Measurements from ENCODE around the gene STARD9.

The STARD9 gene

DNA sequence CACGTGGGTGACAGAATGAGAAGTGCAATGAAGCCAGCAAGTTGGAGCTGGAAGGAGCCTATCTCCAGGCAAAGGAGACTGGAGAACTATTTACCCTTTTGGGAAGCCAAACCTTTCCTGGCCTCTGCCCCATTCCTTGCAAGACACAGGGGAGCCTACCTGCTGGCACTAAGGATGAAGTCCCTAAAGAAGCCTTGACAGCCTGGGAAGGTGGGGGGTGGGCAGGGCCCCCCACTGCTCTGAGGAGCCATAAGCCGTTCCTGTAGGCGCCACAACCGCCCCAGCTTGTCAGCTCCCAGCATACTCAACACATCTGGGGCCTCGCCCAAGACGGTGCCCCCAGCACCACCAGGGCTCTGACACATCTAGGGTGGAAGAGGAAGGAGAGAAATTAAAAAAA, 156.1 kb downstream of the STARD9 start:
- no peaks in the 10 kb centered on the region for H3K9me3 Mint-ChIP-seq (ENCODE audit: low read depth)
- no peak overlapping the region for H3K27ac Mint-ChIP-seq
- no peak overlapping the region for H3K4me3 Mint-ChIP-seq
- no peaks in the 10 kb centered on the region for H3K27me3 Mint-ChIP-seq
- H3K36me3 Mint-ChIP-seq, result peaks cover 6% of the 10 kb centered on the region
- peaks cover 5% of the 10 kb centered on the region for H3K4me1 Mint-ChIP-seq (ENCODE audit: low read depth)

DNA sequence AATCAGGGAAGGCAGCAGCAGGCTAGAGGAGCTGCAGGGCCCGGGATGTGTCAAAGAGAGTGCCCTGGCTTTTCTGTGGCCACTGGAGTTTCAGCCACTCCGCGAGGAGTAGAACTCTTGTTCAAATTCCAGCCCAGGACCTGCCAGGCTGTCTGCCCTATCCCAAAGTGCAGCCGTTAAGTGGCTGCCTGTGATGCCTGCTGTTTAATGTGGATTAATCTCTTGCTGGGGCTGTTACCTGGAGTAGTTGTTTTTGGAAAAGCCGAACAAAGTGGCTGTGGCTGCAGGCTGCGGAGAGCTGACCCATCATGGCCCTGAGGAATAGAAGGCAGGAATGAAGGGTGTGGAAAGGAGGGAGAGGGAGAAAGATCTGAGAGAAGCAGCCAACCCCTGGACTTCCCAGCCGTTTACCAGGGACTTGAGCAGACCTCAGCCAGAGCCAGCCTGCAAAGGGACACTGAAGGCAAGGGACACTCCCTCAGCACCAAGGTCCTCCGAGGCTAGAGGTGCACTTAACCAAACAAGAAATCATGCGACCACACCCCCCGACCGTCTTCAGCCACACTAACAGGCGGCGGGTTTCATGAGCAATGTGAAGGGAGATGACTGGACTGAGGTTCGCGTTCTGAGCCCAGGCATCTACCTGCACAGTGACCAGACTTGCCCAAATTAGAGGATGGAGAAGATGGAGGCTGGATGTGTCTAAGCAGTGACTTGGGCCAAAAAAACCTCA, 156.9 kb downstream of the STARD9 start:
- Mint-ChIP-seq H3K4me3 (no peak overlapping the region), H3K27ac (peak overlapping the region; percentile 58), H3K27me3 (no peaks in the 10 kb centered on the region), H3K4me1 (ENCODE audit: low read depth) (peaks cover 5% of the 10 kb centered on the region), H3K9me3 (ENCODE audit: low read depth) (no peaks in the 10 kb centered on the region), H3K36me3 (peaks cover 6% of the 10 kb centered on the region)

DNA sequence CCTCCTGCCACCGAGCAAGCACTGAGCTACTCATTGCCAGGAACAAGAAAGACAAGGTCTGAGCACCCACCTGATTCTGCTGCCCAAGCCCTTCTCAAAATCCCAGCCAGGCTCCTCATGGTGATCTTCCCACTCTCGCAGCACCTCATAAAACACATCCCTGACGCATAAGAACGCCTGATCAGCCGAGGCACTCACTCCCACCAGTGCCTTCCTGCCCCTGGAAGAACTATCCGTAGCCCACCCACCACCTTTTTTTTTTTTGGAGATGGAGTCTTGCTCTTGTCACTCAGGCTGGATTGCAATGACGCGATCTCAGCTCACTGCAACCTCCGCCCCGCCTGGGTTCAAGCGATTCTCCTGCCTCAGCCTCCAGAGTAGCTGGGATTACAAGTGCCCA, 157.6 kb downstream of the STARD9 start:
- no peak overlapping the region for H3K4me3 Mint-ChIP-seq
- no peaks in the 10 kb centered on the region for H3K9me3 Mint-ChIP-seq (ENCODE audit: low read depth)
- no peak overlapping the region for H3K27ac Mint-ChIP-seq
- peaks cover 6% of the 10 kb centered on the region for H3K36me3 Mint-ChIP-seq
- peaks cover 9% of the 10 kb centered on the region for H3K4me1 Mint-ChIP-seq (ENCODE audit: low read depth)
- no peaks in the 10 kb centered on the region for H3K27me3 Mint-ChIP-seq

- Mint-ChIP-seq H3K9me3 (ENCODE audit: low read depth) (no peaks in the 10 kb centered on the region), H3K27me3 (no peaks in the 10 kb centered on the region), H3K36me3 (peaks cover 6% of the 10 kb centered on the region), H3K27ac (peak overlapping the region; percentile 58), H3K4me1 (ENCODE audit: low read depth) (peaks cover 9% of the 10 kb centered on the region), H3K4me3 (peak overlapping the region; percentile 67)
Observed at GRCh38 chr15:42734076-42734672, 158.8 kb downstream of the STARD9 start.

DNA sequence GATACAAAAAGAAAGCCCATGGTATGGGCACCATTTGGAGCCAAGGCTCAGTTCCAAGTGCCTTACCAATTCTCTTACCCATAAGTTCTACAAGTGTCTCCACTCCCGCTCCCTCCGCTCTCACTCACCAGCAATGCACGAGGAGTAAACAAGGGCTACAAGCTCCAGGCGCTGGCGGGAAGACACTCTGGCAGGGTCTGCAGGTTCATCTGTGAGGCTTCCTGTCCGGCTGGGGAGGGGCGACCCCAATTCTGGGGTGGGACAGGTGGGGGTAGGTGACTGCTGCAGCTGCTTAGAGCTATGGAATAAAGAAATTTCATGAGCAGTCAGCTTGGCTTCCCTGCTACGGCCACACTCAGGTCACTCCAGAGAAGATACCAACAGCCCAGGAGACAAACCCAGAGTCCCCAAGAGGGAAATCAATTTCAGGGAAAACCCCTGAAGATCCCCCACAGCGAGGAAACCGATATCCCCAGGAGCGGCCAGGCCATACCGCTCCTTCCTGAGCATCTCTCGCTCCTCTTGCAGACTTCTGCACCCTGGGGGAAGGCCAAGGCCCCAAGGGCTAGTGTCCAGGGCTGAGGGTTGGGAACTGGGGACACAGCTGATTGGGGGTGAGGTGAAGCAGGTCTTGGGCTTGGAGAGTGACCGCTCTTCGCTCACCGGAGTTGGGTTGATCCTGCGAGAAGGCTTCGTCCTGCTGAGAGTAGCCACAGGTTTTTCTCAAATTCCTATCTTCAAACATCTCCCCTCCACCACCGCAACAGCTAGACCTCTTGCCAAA, 160.2 kb downstream of the STARD9 start:
- H3K9me3 Mint-ChIP-seq (ENCODE audit: low read depth), result no peaks in the 10 kb centered on the region
- peak overlapping the region; percentile 28 for H3K27ac Mint-ChIP-seq
- H3K4me1 Mint-ChIP-seq (ENCODE audit: low read depth), result peaks cover 9% of the 10 kb centered on the region
- peaks cover 4% of the 10 kb centered on the region for H3K36me3 Mint-ChIP-seq
- no peaks in the 10 kb centered on the region for H3K27me3 Mint-ChIP-seq
- peak overlapping the region; percentile 83 for H3K4me3 Mint-ChIP-seq

DNA sequence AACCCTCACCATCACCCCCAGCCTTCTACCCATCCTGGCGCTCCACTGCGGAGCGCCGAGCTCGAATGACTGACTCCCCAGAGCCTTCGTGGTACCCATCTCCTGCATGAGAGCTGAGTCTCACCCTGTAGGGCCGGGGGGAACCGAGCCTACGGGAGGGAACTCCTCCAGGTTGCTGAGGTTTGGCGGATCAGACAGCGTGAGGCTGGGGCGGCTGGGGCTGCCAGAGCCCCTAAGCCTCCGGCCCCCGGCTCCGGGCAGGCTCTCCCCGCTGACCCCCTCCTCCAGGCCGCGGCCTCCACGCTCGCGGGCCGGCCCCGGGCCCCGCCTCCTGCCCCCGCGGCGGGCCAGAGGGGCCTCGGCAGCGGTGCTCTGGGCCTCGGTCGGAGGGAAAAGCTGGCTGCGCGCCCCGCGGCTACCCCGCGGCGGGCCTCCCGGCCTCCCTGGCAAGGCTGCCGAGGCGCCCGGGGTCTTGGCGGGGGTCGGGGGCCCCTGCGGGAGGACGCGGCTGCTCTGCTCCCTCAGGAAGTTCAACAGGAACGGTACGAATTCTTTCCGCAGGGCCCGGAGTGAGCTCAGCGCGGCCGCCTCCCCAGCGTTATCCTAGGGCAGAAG, 160.9 kb downstream of the STARD9 start:
- Mint-ChIP-seq H3K27ac (peak overlapping the region; percentile 28), H3K4me3 (peak overlapping the region; percentile 85), H3K9me3 (ENCODE audit: low read depth) (no peaks in the 10 kb centered on the region), H3K27me3 (no peaks in the 10 kb centered on the region), H3K4me1 (ENCODE audit: low read depth) (peaks cover 9% of the 10 kb centered on the region), H3K36me3 (peaks cover 2% of the 10 kb centered on the region)

DNA sequence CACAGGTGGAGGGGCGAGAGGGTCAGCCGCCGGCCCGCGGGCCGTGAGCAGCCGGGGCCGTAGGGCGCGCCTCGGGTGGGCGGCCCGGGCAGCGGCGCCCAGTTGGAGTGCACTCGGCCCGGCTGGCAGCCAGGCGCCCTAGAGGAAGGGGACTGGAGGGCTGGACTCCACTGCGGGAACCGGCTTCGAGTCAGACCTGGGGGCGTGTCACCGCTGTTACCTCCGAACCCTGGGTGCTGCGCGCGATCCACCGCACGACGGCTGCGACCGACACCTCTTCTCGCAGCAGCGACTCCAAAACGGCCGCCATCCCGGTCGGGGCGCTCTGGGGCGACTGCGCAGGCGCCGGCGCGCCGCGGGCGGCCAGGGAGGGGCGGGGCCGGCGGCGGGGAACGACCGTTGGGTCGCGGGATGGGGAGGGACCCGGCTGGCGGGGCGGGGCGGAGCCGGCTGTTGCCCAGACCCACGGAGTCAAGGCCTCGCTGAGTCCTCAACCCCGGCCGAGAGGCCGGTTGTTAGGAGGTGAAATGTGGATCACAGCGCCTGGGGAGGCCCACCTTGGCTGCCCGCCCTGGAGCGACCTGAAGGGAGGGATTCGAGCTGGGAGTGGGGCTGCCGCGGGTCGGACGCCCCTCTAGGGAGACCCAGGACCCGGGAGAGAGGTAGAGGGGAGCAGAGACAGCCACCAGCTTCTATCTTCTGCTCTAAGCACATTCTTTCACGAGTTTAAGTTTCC, 161.6 kb downstream of the STARD9 start, which contains the start of gene CDAN1:
CDAN1 (minus strand) TSS at position 336 of the 736 bp plus-strand sequence; CDS start at position 310, 26 bp downstream.
- Mint-ChIP-seq H3K4me3 (peak within 1 kb of the TSS; percentile 85), H3K4me1 (ENCODE audit: low read depth) (peaks cover 9% of the 10 kb centered on the region), H3K9me3 (ENCODE audit: low read depth) (no peaks in the 10 kb centered on the region), H3K27ac (peak within 1 kb of the TSS; percentile 72), H3K27me3 (no peaks in the 10 kb centered on the region), H3K36me3 (peaks cover 2% of the 10 kb centered on the region)

GRCh38 chr15:42737529-42738328, 162.3 kb downstream of the STARD9 start:
- no peaks in the 10 kb centered on the region for H3K27me3 Mint-ChIP-seq
- H3K36me3 Mint-ChIP-seq, result no peaks in the 10 kb centered on the region

DNA sequence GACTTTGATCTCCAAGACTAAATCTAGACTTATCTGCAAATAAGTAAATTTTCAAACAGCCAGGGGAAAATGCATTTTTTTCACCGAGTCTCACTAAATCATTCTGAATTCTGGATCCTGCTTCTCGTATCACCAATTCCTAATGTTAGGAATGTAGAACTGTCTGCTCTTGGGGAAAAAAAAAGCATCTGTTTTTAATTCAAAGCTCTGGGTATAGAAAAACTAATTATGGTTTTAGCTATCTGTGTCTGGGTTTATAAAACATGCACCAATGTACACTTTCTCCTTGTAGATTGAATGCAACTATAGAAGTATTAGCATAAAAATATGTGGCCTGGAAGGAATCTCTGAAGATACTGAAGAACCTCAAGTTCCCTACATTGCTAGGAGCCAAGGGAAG, 166.3 kb downstream of the STARD9 start:
- Mint-ChIP-seq H3K9me3 (ENCODE audit: low read depth) (no peaks in the 10 kb centered on the region), H3K36me3 (peaks cover 5% of the 10 kb centered on the region), H3K4me1 (ENCODE audit: low read depth) (peaks cover 4% of the 10 kb centered on the region), H3K27me3 (no peaks in the 10 kb centered on the region), H3K27ac (no peak overlapping the region), H3K4me3 (no peak overlapping the region)

More at GRCh38 chr15:42737529-42738328, 162.3 kb downstream of the STARD9 start:
- Mint-ChIP-seq H3K27ac (peak overlapping the region; percentile 72), H3K4me3 (peak overlapping the region; percentile 85), H3K4me1 (ENCODE audit: low read depth) (peaks cover 9% of the 10 kb centered on the region), H3K9me3 (ENCODE audit: low read depth) (no peaks in the 10 kb centered on the region)

GRCh38 chr15:42742149-42742548, 166.7 kb downstream of the STARD9 start:
- H3K27ac Mint-ChIP-seq, result no peak overlapping the region
- no peaks in the 10 kb centered on the region for H3K9me3 Mint-ChIP-seq (ENCODE audit: low read depth)
- H3K4me3 Mint-ChIP-seq, result no peak overlapping the region
- peaks cover 4% of the 10 kb centered on the region for H3K4me1 Mint-ChIP-seq (ENCODE audit: low read depth)
- H3K36me3 Mint-ChIP-seq, result peaks cover 5% of the 10 kb centered on the region
- H3K27me3 Mint-ChIP-seq, result no peaks in the 10 kb centered on the region

GRCh38 chr15:42744195-42744594, 168.8 kb downstream of the STARD9 start:
- peaks cover 8% of the 10 kb centered on the region for H3K36me3 Mint-ChIP-seq
- H3K9me3 Mint-ChIP-seq (ENCODE audit: low read depth), result no peaks in the 10 kb centered on the region
- H3K4me1 Mint-ChIP-seq (ENCODE audit: low read depth), result no peaks in the 10 kb centered on the region
- H3K27ac Mint-ChIP-seq, result no peak overlapping the region
- no peak overlapping the region for H3K4me3 Mint-ChIP-seq
- no peaks in the 10 kb centered on the region for H3K27me3 Mint-ChIP-seq

DNA sequence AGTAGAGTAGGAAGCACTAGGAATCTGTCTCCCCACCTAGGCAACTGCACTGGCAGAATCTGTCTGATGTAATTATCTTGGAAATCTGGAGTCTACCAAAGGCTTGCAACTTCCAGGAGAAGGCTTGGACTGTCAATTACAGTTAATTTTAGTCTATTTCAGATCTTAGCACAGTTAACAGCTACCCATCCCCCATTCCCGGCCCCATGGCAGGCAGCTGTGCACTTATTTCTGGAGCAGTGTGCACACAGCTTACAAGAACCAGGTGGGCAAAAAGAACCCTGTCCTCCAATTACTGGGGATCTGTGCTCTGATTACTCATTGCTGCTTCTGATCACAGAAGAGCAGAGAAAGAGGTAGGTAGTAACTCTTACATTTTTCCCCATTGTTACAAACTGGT, 173.9 kb downstream of the STARD9 start:
- Mint-ChIP-seq H3K27me3 (no peaks in the 10 kb centered on the region), H3K4me1 (ENCODE audit: low read depth) (no peaks in the 10 kb centered on the region), H3K27ac (no peak overlapping the region), H3K4me3 (no peak overlapping the region), H3K36me3 (peaks cover 38% of the 10 kb centered on the region), H3K9me3 (ENCODE audit: low read depth) (peaks cover 6% of the 10 kb centered on the region)

- H3K36me3 Mint-ChIP-seq, result peaks cover 37% of the 10 kb centered on the region
Observed at GRCh38 chr15:42750306-42750705, 174.9 kb downstream of the STARD9 start.

DNA sequence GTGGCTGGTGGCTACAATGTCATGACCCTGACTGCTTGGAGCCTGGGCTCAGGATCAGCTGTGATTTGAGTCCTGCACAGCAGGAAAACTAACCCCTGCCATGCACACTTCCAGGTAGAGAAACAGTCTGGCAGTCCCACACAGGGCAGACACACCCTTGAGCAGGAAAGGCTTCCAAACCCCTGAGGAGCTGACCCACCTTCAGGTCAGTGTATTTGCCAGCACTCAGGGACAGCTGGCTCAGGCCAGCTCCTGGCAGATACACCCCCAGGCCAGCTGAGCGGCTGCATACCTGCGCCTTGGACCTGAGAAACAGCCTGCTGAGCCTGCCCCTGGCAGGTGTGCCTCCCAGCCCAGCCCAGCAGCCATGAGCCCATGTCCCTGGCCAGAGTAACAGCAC, 183.7 kb downstream of the STARD9 start:
- Mint-ChIP-seq H3K27ac (no peak overlapping the region), H3K9me3 (ENCODE audit: low read depth) (peaks cover 18% of the 10 kb centered on the region), H3K27me3 (no peaks in the 10 kb centered on the region), H3K36me3 (peaks cover 29% of the 10 kb centered on the region), H3K4me1 (ENCODE audit: low read depth) (no peaks in the 10 kb centered on the region), H3K4me3 (no peak overlapping the region)

More at GRCh38 chr15:42750306-42750705, 174.9 kb downstream of the STARD9 start:
- no peak overlapping the region for H3K4me3 Mint-ChIP-seq
- peaks cover 6% of the 10 kb centered on the region for H3K9me3 Mint-ChIP-seq (ENCODE audit: low read depth)
- no peaks in the 10 kb centered on the region for H3K27me3 Mint-ChIP-seq
- no peaks in the 10 kb centered on the region for H3K4me1 Mint-ChIP-seq (ENCODE audit: low read depth)
- no peak overlapping the region for H3K27ac Mint-ChIP-seq
